Omental fat pad (tissue), 4 donors: ENCODE measurements around the gene PATL1. TPM values are rescaled to one million over a fixed set of nuclear protein-coding genes. Genes with fewer than 3 reads are reported as not detected.

Source experiments
- ATAC-seq: fragments of 150-250 bp; one replicate; pipeline ENCODE4 v1.9.1; 2016; ENCODE audit warnings: mild to moderate bottlenecking, moderate library complexity; ENCODE audit not compliant: low FRiP score
- DNase-seq: peaks from one replicate; pipeline ENCODE4 v3.0.0-alpha.2; 2019; ENCODE audit warnings: low spot score
- small RNA-seq: library from RNA; depleted of rRNA; stranded (forward); fragments of <200 nt; gene quantifications from one replicate; pipeline ENCODE3, GENCODE V24; 2016
- total RNA-seq, 4 donors: library from RNA; depleted of rRNA; stranded (reverse); fragments of >200 nt; gene quantifications; one replicate each; pipeline ENCODE4 v1.1.0, GENCODE V29; 2016
- TF ChIP-seq, protein P1 (sequence below), 3 donors: fragments of 450-650 bp; IDR thresholded peaks; one replicate each; pipeline ENCODE4 v1.5.1; 2016 to 2017; ENCODE audit warnings: antibody characterized with exemption in 3 of 3, mild to moderate bottlenecking in 3 of 3, moderate library complexity in 2 of 3

Gene PATL1
- total RNA-seq, 4 donors from 2014 or later: 14.8 to 19.6 (median 17.1) TPM

DNA sequence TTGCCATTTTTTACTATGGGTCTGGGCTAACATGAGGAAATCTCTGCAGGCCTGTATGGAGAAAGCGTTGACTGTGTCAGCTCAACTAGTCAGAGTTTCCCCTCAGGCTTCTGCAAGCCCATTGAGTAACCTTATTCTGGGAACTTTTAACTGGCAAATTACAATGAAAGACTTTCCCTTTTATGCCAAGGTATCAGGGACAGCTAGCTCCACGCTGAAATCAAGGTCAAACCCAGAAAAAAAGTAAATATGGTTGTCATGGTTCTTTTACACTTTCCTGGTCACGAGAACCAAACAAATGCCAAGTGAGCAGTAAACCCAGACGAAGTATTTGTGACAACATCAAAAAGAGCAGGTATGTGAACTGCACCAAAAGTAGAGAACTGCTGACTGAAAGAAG is 67.0 kb downstream of the PATL1 start:
- TF ChIP-seq, protein P1, sequence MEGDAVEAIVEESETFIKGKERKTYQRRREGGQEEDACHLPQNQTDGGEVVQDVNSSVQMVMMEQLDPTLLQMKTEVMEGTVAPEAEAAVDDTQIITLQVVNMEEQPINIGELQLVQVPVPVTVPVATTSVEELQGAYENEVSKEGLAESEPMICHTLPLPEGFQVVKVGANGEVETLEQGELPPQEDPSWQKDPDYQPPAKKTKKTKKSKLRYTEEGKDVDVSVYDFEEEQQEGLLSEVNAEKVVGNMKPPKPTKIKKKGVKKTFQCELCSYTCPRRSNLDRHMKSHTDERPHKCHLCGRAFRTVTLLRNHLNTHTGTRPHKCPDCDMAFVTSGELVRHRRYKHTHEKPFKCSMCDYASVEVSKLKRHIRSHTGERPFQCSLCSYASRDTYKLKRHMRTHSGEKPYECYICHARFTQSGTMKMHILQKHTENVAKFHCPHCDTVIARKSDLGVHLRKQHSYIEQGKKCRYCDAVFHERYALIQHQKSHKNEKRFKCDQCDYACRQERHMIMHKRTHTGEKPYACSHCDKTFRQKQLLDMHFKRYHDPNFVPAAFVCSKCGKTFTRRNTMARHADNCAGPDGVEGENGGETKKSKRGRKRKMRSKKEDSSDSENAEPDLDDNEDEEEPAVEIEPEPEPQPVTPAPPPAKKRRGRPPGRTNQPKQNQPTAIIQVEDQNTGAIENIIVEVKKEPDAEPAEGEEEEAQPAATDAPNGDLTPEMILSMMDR (IDR thresholded peaks at IDR 0.05): no peak
- DNase-seq (no peak), ATAC-seq (no peak)

- TF ChIP-seq, protein P1 (IDR thresholded peaks at IDR 0.05): no peak
- ATAC-seq (no peak), DNase-seq (no peak)
Measured at GRCh38 chr11:59600636-59601035, 68.2 kb downstream of the PATL1 start.

DNA sequence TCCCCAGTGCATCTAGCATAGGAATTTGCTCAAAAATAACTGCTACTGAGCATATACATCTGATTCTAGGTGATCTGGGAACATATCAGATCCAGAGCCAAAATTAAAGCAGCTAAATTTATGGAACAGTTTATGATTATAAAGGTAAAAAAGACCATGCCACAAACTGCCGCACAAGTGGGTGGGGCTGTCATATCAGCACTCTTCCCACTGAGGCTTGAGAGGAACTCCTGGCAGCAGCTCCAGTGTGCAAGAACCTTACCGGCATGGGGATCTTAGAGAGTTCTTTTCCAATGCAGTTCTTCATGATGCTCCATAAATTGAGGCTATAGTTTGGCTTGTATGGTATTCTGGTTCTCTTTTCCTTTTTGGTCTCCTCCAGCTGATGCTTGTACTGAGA is 68.6 kb downstream of the PATL1 start:
- DNase-seq (no peak), ATAC-seq (no peak)
- TF ChIP-seq, protein P1 (IDR thresholded peaks at IDR 0.05): no peak

GRCh38 chr11:59598961-59599360 is 69.9 kb downstream of the PATL1 start:
- TF ChIP-seq, protein P1 (IDR thresholded peaks at IDR 0.05): no peak
- ATAC-seq: no peak

More at GRCh38 chr11:59598961-59599360, 69.9 kb downstream of the PATL1 start:
- no peak for DNase-seq

Small RNA genes lying within 50 kb of the gene (small RNA-seq; reads per million reads assigned to genes)
- not detected for gene MIR3162

Other genes starting within 250 kb of the PATL1 start
- not detected for gene OR5A2, start 242.6 kb downstream of the PATL1 start, total RNA-seq
- gene OR5A1, start 232.6 kb downstream of the PATL1 start, total RNA-seq: not detected
- gene OR4D6, start 212.1 kb downstream of the PATL1 start, total RNA-seq: not detected
- gene OR4D10, start 195.7 kb downstream of the PATL1 start, total RNA-seq: not detected
- gene OR4D11, start 165.5 kb downstream of the PATL1 start, total RNA-seq: not detected
- gene OR4D9, start 157.5 kb downstream of the PATL1 start, total RNA-seq: not detected
- 10 to 100 TPM; 33.7 to 46.3 (median 35.1) TPM for gene OSBP, start 53.3 kb downstream of the PATL1 start, total RNA-seq
- gene OR10V1, start 44.8 kb upstream of the PATL1 start, total RNA-seq: not detected
- 10 to 100 TPM; 19.9 to 37.4 (median 31.9) TPM for gene STX3, start 86.3 kb upstream of the PATL1 start, total RNA-seq
- 10 to 100 TPM; 28.1 to 50.9 (median 38.3) TPM for gene MRPL16, start 141.7 kb upstream of the PATL1 start, total RNA-seq
- not detected for gene CBLIF, start 176.5 kb upstream of the PATL1 start, total RNA-seq
- not detected for gene TCN1, start 197.4 kb upstream of the PATL1 start, total RNA-seq
- not detected for gene OOSP3, start 209.7 kb upstream of the PATL1 start, total RNA-seq